NCI-H1930 (cell line): ENCODE measurements around the gene ARHGAP24.

Experiments used
- DNase-seq, 2 experiments: peaks; one replicate each; lab custom pipeline; 2025; lab: John Stamatoyannopoulos, UW

ARHGAP24 gene

GRCh38 chr4:85474818-85475630, at the start of gene ARHGAP24:
Gene ARHGAP24 (plus strand): TSS chr4:85475150.
- DNase-seq, result peak; percentile 52 to 68

GRCh38 chr4:85426366-85426765, 48.6 kb upstream of the ARHGAP24 start:
- DNase-seq, result no peak

- no peak for DNase-seq
Observed at GRCh38 chr4:85427123-85427522, 47.8 kb upstream of the ARHGAP24 start.

- no peak for DNase-seq
Observed at GRCh38 chr4:85430226-85430625, 44.7 kb upstream of the ARHGAP24 start.

GRCh38 chr4:85430697-85431096, 44.3 kb upstream of the ARHGAP24 start:
- DNase-seq, result no peak

- DNase-seq, result no peak
Observed at GRCh38 chr4:85431156-85431555, 43.8 kb upstream of the ARHGAP24 start.

GRCh38 chr4:85431881-85432485, 43.0 kb upstream of the ARHGAP24 start:
- DNase-seq, result no peak

- DNase-seq, result no peak
Observed at GRCh38 chr4:85445050-85445639, 29.8 kb upstream of the ARHGAP24 start.

GRCh38 chr4:85446141-85446861, 28.6 kb upstream of the ARHGAP24 start:
- no peak for DNase-seq

- no peak for DNase-seq
Observed at GRCh38 chr4:85448906-85449890, 25.8 kb upstream of the ARHGAP24 start.

GRCh38 chr4:85452058-85452731, 22.8 kb upstream of the ARHGAP24 start:
- DNase-seq, result no peak

- no peak for DNase-seq
Observed at GRCh38 chr4:85455942-85456341, 19.0 kb upstream of the ARHGAP24 start.

- DNase-seq, result no peak
Observed at GRCh38 chr4:85457752-85458467, 17.0 kb upstream of the ARHGAP24 start.

- no peak for DNase-seq
Observed at GRCh38 chr4:85459736-85460135, 15.2 kb upstream of the ARHGAP24 start.

- DNase-seq, result no peak
Observed at GRCh38 chr4:85474356-85474755, 594 bp upstream of the ARHGAP24 start.

GRCh38 chr4:85475631-85476233, 782 bp downstream of the ARHGAP24 start:
- no peak for DNase-seq

GRCh38 chr4:85476381-85476780, 1.4 kb downstream of the ARHGAP24 start:
- no peak for DNase-seq

- no peak for DNase-seq
Observed at GRCh38 chr4:85477534-85477933, 2.6 kb downstream of the ARHGAP24 start.

- DNase-seq, result no peak
Observed at GRCh38 chr4:85478576-85478975, 3.6 kb downstream of the ARHGAP24 start.
